ENCODE results near the gene FLNC.

Gene FLNC

DNA sequence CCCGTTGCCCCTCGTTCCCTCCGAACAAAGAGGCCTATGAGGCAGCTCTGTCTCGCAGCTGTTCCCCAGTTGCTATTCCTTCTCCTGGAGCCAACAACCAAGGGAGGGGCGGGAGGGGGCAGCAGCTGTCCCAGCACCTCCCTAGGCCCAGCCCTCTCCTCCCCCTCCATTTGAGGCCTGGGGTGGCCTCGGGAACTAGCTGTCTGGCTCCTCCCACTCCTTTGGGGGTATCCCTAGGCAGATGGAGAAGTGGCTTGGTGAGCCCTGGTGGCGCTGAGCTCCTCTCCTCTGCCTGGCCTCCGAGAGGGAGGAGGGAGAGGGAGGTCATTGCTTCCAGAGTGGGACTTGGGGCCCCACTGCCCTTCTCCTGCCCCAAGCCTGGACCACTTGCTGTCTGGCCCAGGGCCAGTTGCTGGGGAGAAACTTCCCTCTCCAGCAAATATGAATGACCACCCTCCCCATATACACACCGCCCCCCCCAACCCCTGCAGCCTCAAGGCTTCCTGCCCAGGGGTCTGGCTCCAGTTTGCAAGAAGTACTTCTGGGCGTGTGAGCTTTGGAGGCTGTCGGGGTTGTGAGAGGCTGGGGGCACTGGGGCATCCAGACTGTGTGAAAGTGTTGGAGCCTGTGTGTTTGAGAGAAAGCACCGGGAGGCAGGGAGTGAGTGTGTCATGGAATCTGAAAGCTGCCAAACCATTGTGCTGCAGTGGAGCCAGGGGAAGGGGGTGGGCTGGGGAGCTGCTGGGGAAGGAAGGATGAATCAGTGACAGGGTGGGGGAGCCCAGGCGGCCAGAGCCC lies 3.1 kb downstream of the FLNC start:
- DNase-seq (ENCODE audit: low read depth in 2 of 2): no peak

DNA sequence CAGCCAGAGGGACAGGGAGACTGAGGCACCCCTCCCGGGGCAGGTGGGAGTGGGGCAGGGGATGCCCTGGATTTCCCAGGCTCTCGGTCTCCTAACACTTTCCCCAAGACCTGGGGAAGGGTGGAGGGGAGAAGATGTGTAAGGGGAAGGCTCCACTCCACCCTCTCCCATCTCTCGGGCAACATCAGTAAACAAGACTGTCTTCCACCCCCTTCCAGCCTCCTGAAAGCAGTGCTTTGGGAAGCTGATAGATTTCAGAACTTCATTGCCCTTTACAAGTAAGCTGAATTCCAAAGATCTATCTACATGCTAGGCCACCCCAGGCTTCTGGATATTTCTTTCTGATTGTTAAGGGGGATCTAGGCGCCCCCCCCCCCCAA lies 3.7 kb downstream of the FLNC start:
- no peak for DNase-seq (ENCODE audit: low read depth in 2 of 2)

DNA sequence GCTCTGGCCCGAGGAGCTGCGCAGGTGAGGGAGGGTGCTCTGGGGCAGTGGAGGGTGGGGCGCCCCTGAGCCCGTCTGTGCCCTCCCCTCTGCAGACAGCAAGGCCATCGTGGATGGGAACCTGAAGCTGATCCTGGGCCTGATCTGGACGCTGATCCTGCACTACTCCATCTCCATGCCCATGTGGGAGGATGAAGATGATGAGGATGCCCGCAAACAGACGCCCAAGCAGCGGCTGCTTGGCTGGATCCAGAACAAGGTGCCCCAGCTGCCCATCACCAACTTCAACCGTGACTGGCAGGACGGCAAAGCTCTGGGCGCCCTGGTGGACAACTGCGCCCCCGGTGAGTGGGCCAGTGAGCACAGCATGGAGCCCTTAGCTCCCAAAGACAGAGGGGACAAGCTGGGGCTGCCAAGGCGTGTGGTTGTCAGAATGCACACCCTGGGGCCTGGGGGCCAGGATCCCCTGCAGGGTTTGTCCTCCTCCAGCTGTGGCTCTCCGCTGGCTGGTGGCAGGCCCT lies 5.1 kb downstream of the FLNC start:
- no peak for DNase-seq (ENCODE audit: low read depth in 2 of 2)

DNA sequence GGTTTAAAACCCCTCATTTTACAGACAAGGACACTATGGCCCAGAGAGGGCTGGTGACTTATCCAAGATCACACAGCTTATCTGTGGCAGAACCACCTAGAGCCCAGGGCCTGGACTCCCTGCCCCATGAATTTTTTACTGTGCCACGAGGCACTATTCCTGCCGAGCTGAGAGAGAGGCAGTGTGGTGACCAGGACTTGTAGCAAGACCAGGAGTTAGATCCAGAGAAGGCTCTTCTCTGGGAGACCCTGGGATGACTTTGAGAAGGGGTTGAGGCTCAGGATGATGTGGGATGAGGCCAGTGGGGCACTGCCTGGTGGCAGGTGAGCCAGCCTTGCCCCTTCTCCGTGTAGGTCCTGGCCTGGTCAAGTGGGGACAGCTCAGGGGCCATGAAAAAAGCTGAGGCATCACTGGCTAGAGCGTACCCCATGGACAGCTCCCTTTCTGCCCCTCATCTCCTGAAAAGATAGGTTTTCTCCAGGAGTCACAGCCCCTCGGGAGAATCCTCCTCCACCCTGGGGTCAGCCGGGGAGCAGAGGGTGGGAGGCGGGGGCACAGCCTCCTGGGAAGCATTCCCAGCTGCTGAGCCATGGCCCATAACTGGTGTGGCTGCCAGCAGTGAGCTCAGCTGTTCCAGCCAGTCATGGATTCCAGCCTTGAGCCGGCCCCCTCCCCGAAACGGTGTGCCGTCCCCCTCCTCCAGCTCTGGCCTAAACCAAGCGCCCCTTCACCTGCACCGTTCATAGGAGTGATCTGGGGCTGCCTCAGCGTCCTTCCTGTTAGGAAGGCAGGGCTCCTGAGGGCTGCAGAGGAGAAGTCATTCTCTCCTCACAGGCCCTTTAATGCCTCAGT lies 5.8 kb downstream of the FLNC start:
- DNase-seq (ENCODE audit: low read depth in 2 of 2): no peak

GRCh38 chr7:128836729-128837348 lies 6.6 kb downstream of the FLNC start:
- no peak for DNase-seq (ENCODE audit: low read depth in 2 of 2)

DNA sequence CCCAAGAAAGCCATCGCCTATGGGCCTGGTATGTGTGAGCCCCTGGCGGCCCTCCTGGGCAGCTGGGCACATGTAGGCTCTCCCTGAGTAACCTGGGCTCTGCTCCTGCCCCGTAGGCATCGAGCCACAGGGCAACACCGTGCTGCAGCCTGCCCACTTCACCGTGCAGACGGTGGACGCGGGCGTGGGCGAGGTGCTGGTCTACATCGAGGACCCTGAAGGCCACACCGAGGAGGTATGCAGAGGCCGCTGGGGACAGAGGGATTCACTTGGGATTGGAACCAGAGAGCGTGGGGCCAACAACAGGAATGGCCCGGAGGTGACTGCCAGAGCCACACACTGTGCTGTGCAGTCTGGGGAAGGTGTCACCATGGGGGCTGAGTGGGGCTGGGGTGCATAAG lies 7.3 kb downstream of the FLNC start:
- no peak for DNase-seq (ENCODE audit: low read depth in 2 of 2)

DNA sequence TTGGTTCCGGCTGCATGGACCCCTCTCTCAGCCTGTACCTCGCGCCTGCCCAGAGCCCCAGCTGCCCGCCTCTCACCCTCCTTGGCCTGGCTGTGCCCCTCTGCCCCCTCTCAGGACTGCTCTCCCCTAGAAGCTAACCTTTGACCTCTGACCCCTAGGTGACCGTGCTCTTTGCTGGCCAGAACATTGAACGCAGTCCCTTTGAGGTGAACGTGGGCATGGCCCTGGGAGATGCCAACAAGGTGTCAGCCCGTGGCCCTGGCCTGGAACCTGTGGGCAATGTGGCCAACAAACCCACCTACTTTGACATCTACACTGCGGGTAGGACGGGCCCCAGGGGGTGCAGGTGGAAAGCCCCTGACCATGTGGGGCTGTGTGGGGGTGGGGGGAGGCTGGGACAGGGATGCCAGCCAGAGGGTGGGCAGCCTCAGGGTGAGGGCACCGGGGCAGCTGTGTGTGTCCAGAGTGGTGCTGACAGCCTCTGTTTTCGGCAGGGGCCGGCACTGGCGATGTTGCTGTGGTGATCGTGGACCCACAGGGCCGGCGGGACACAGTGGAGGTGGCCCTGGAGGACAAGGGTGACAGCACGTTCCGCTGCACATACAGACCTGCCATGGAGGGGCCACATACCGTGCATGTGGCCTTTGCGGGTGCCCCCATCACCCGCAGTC lies 8.0 kb downstream of the FLNC start:
- no peak for DNase-seq (ENCODE audit: low read depth in 2 of 2)

DNA sequence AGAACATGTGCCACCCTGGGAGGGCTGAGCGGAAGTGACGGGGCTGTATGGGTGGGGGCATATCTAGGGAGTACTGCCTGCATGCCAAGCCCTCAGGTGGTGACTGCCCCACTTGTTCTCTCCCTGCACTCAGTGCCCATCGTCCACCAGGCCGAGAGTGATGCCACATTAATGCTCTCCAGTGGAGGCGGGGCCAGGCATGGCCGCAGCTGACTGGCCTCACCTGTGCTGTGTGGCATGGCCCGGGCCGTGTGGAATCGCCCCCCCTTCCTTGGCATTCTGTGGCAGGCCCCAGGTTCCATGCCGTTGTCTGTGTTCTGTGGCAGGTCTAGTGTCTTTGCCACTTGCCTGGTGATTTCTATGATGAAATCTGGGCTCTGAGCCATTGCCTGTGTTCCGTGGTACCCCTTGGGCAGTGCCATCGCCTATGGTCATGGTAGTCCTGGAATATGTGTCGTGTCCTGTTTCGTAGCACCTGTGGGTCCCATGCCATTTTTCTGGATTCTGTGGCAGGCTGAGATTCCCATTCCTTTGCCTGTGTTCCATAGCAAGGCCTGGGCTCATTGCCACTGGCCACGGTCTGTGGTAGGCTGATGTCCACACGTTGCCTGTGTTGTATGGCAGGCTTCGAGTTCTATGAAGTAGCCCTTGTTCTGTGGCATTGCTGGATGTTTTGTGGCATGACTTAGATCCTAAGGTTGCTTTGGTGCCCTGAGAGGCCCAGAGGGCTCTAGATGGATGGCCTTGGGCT lies 8.9 kb downstream of the FLNC start:
- DNase-seq (ENCODE audit: low read depth in 2 of 2): no peak

DNA sequence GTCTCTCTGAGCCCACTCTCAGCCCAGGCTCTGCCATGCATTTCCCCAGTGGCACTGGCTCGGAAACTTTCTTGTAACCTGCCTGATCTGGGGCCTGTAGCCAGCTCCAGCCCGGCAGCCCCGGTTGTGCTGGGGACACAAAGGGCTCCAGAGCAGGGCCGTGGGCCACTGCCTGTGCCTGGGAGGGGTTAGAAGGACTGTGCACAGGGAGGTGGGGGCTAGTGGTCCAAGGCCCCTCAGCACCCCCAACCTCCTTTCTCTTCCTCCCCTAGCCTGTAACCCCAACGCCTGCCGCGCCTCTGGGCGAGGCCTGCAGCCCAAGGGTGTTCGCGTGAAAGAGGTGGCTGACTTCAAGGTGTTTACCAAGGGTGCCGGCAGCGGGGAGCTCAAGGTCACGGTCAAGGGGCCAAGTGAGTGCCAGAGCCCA lies 9.6 kb downstream of the FLNC start:
- DNase-seq (ENCODE audit: low read depth in 2 of 2): no peak

- no peak for DNase-seq (ENCODE audit: low read depth in 2 of 2)
Measured at GRCh38 chr7:128840326-128841170, 10.3 kb downstream of the FLNC start.

GRCh38 chr7:128841171-128841690 lies 11.0 kb downstream of the FLNC start:
- DNase-seq (ENCODE audit: low read depth in 2 of 2): no peak

GRCh38 chr7:128841921-128842673 lies 11.9 kb downstream of the FLNC start:
- DNase-seq (ENCODE audit: low read depth in 2 of 2): peak in 1 of 2 donors; percentile 29

- DNase-seq (ENCODE audit: low read depth in 2 of 2): no peak
Measured at GRCh38 chr7:128842674-128843641, 12.8 kb downstream of the FLNC start.

DNA sequence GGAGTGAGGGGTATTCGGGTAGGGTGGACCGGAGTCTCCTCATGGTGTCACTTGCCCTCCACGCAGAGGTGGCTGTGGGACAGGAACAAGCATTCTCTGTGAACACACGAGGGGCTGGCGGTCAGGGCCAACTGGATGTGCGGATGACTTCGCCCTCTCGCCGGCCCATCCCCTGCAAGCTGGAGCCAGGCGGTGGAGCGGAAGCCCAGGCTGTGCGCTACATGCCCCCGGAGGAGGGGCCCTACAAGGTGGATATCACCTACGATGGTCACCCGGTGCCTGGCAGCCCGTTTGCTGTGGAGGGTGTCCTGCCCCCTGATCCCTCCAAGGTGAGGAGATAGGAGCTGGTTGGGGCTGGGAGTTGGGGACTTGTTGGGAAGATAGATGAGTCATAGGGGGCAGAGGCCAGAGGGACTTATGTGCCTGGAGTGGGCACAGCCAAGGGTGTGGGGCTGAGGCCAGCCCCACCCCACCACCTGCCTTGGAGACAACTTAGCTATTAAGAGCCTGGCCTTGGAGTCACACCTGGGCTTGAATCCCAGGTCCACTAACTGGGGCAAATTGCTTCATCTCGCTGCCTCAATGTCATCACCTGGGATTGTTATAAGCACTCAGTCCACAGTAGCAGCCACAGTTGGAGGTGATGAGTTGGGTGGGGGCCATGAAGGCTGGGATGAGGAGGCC lies 13.9 kb downstream of the FLNC start:
- no peak for DNase-seq (ENCODE audit: low read depth in 2 of 2)

DNA sequence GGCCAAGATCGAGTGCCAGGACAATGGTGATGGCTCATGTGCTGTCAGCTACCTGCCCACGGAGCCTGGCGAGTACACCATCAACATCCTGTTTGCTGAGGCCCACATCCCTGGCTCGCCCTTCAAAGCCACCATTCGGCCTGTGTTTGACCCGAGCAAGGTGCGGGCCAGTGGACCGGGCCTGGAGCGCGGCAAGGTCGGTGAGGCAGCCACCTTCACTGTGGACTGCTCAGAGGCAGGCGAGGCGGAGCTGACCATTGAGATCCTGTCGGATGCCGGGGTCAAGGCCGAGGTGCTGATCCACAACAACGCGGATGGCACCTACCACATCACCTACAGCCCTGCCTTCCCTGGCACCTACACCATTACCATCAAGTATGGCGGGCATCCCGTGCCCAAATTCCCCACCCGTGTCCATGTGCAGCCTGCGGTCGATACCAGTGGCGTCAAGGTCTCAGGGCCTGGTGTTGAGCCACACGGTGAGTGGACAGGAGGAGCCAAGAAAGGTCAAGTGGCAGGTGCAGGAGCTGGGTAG lies 14.6 kb downstream of the FLNC start:
- DNase-seq (ENCODE audit: low read depth in 2 of 2): no peak

- no peak for DNase-seq (ENCODE audit: low read depth in 2 of 2)
Measured at GRCh38 chr7:128845475-128845874, 15.3 kb downstream of the FLNC start.

DNA sequence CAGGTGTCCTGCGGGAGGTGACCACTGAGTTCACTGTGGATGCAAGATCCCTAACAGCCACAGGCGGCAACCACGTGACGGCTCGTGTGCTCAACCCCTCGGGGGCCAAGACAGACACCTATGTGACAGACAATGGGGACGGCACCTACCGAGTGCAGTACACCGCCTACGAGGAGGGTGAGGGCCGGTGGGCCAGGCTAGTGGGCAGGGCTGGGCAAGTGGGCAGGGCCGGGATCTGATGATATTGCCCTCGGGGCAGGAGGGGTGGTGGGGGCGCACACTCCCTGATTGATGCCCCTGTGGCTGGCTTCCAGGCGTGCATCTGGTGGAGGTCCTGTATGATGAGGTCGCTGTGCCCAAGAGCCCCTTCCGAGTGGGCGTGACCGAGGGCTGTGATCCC lies 15.8 kb downstream of the FLNC start:
- no peak for DNase-seq (ENCODE audit: low read depth in 2 of 2)

Measured in stimulated activated CD8-positive, alpha-beta memory T cell treated with anti-CD3 and anti-CD28 coated beads, Interleukin-2, amount 100 ng/mL, for 1 hour (primary cell).